Parathyroid adenoma (tissue), 2 donors: ENCODE measurements around the gene HTR1D.

ENCODE experiments used
- H2AFZ ChIP-seq: fragments of 300-600 bp; sonication (generic); one replicate; pipeline ENCODE4 v1.7.0; 2017; ENCODE audit warnings: antibody characterized with exemption, mild to moderate bottlenecking
- H3K27ac ChIP-seq: fragments of 300-600 bp; sonication (generic); one replicate; pipeline ENCODE4 v1.7.0; 2017
- H3K27me3 ChIP-seq: fragments of 300-600 bp; sonication (generic); one replicate; pipeline ENCODE4 v1.7.0; 2017; ENCODE audit warnings: low read length; ENCODE audit not compliant: control insufficient read depth, insufficient read depth
- H3K36me3 ChIP-seq: fragments of 300-600 bp; sonication (generic); one replicate; pipeline ENCODE4 v1.7.0; 2017; ENCODE audit warnings: low read length; ENCODE audit not compliant: control insufficient read depth, insufficient read depth
- H3K4me1 ChIP-seq: fragments of 300-600 bp; sonication (generic); one replicate; pipeline ENCODE4 v1.7.0; 2017; ENCODE audit warnings: control low read depth
- H3K4me2 ChIP-seq: fragments of 300-600 bp; sonication (generic); one replicate; pipeline ENCODE4 v1.7.0; 2017; ENCODE audit warnings: low read length
- H3K4me3 ChIP-seq: fragments of 300-600 bp; sonication (generic); one replicate; pipeline ENCODE4 v1.7.0; 2017; ENCODE audit warnings: low read depth, low read length
- H3K79me2 ChIP-seq: fragments of 300-600 bp; sonication (generic); one replicate; pipeline ENCODE4 v1.7.0; 2017; ENCODE audit warnings: control low read depth
- H3K9ac ChIP-seq: fragments of 300-600 bp; sonication (generic); one replicate; pipeline ENCODE4 v1.7.0; 2017; ENCODE audit warnings: mild to moderate bottlenecking
- H3K9me3 ChIP-seq: fragments of 300-600 bp; sonication (generic); one replicate; pipeline ENCODE4 v1.7.0; 2017; ENCODE audit warnings: low read length; ENCODE audit not compliant: control insufficient read depth
- TF ChIP-seq, protein P1 (sequence below): fragments of 300-600 bp; sonication (generic); IDR thresholded peaks from one replicate; pipeline ENCODE4 v1.7.0; 2017; ENCODE audit warnings: antibody characterized with exemption, mild to moderate bottlenecking
- donor health status: primary hyperparathyroidism.

The HTR1D gene

DNA sequence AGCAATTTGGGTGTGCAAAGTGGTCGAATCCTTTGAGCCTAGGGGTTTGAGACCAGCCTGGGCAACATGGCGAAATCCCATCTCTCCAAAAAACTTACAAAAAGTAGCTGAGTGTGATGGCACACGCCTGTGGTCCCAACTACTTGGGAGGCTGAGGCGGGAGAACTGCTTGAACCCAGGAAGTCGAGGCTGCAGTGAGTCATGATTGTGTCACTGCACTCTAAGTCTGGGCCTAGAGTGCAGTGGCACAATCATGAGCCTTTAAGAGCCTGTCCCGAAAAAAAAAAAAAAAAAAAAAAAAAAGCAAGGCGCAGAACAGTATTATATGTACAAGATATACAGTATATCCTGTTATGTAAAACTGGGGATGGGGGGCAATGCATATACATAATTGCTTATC is 25.1 kb upstream of the HTR1D start:
- TF ChIP-seq, protein P1, sequence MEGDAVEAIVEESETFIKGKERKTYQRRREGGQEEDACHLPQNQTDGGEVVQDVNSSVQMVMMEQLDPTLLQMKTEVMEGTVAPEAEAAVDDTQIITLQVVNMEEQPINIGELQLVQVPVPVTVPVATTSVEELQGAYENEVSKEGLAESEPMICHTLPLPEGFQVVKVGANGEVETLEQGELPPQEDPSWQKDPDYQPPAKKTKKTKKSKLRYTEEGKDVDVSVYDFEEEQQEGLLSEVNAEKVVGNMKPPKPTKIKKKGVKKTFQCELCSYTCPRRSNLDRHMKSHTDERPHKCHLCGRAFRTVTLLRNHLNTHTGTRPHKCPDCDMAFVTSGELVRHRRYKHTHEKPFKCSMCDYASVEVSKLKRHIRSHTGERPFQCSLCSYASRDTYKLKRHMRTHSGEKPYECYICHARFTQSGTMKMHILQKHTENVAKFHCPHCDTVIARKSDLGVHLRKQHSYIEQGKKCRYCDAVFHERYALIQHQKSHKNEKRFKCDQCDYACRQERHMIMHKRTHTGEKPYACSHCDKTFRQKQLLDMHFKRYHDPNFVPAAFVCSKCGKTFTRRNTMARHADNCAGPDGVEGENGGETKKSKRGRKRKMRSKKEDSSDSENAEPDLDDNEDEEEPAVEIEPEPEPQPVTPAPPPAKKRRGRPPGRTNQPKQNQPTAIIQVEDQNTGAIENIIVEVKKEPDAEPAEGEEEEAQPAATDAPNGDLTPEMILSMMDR, result no peak
- Histone ChIP-seq H3K9ac (no peak overlapping the region), H3K36me3 (no peaks in the 10 kb centered on the region), H3K27ac (no peak overlapping the region), H2AFZ (no peak overlapping the region), H3K4me3 (no peak overlapping the region), H3K79me2 (no peaks in the 10 kb centered on the region), H3K4me2 (no peak overlapping the region), H3K4me1 (no peaks in the 10 kb centered on the region), H3K9me3 (no peaks in the 10 kb centered on the region), H3K27me3 (no peaks in the 10 kb centered on the region)

DNA sequence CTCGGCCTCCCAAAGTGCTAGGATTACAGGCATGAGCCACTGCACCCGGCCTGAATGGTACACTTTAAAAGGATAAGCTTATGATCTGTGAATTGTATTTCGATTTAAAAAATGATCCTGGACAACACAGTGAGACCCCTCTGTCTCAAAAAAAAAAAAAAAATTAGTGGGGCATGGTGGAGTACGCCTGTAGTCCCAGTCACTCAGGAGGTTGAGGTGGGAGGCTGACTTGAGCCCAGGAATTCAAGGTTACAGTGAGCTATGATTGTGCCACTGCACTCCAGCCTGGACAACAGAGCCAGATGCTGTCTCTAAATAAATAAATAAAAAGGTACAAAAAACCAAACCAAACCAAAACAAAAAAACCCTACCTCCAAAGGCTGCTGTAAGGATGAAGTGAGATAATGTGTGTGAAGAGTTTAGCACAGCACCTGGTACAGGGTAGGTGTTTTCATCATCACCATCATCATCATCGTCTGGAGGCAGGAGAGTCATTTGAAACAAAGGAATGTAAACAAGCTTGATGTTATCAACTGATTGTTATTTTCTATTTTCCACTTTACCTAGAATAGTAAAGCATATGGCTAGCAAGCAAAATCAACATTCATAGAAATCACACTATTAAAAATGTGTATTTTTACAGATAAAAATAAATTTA is 22.5 kb upstream of the HTR1D start:
- no peak overlapping the region for H2AFZ ChIP-seq
- no peaks in the 10 kb centered on the region for H3K36me3 ChIP-seq
- no peak overlapping the region for H3K4me2 ChIP-seq
- H3K27ac ChIP-seq, result no peak overlapping the region
- no peaks in the 10 kb centered on the region for H3K9me3 ChIP-seq
- TF ChIP-seq, protein P1, result no peak
- no peaks in the 10 kb centered on the region for H3K4me1 ChIP-seq
- H3K27me3 ChIP-seq, result no peaks in the 10 kb centered on the region
- H3K4me3 ChIP-seq, result no peak overlapping the region
- H3K79me2 ChIP-seq, result no peaks in the 10 kb centered on the region
- no peak overlapping the region for H3K9ac ChIP-seq

DNA sequence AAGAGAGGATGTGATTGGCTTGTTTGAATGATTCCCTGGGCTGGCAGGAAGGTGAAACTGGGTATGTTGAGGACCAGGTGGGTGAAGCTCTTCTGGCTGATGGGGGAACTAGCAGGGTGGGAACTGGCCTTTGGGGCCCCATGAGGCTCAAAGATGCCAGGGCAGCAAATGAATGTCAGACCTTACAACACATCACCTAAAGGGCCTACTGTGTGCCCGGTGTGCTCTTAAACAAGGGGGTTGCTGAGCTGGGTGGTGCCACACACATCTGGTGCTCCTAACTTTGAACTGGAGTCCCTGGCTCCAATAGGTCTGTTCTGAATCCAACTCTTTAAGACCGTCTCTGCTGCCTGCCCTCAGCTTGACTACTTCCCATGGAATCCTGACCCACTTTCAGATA is 21.3 kb upstream of the HTR1D start:
- no peaks in the 10 kb centered on the region for H3K36me3 ChIP-seq
- TF ChIP-seq, protein P1, result no peak
- no peak overlapping the region for H2AFZ ChIP-seq
- H3K79me2 ChIP-seq, result no peaks in the 10 kb centered on the region
- no peaks in the 10 kb centered on the region for H3K4me1 ChIP-seq
- no peaks in the 10 kb centered on the region for H3K9me3 ChIP-seq
- no peak overlapping the region for H3K27ac ChIP-seq
- H3K4me3 ChIP-seq, result no peak overlapping the region
- no peak overlapping the region for H3K9ac ChIP-seq
- no peaks in the 10 kb centered on the region for H3K27me3 ChIP-seq
- no peak overlapping the region for H3K4me2 ChIP-seq

DNA sequence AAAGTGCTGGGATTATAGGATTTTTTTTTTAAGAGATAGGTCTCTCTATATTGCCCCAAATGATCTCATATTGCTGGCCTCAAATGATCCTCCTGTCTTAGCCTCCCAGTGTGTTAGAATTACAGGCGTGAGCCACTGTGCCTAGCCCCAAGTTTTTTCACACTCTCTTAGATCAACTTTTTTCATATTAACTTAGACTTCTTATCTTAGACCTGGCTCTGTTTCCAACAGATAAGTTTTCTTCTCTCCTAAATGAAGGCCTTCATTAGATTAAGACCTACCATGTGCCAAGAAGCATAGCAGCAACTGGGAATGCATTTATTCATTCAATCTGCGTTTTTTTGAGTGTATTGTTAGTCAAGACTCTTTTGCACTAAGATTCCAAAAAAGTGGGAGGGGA is 20.2 kb upstream of the HTR1D start:
- Histone ChIP-seq H3K9me3 (no peaks in the 10 kb centered on the region), H3K27ac (no peak overlapping the region), H3K27me3 (no peaks in the 10 kb centered on the region), H3K4me1 (no peaks in the 10 kb centered on the region), H3K4me3 (no peak overlapping the region), H2AFZ (no peak overlapping the region), H3K9ac (no peak overlapping the region), H3K4me2 (no peak overlapping the region), H3K79me2 (no peaks in the 10 kb centered on the region), H3K36me3 (no peaks in the 10 kb centered on the region)
- TF ChIP-seq, protein P1, result no peak

DNA sequence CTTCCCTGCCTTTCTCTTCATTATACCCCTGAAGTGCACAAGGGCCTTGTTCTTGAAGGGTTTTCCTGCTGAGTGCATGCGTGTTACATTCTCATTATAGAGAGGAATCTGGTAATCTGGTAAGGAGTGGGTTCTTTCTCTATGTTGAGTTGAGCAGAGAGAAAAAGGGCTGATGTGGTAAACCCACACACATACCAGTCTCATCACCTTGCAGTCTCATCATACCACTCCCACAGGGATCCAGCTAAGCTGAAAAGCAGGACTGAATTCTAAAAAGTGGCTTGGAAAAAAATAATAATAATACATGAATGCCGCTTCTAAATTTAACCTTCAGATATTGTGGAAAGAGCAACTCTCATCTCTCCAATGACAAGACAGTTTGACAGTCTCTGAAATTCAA is 10.5 kb upstream of the HTR1D start:
- Histone ChIP-seq H3K27ac (no peak overlapping the region), H3K27me3 (no peaks in the 10 kb centered on the region), H3K9ac (no peak overlapping the region), H3K4me3 (no peak overlapping the region), H3K79me2 (no peaks in the 10 kb centered on the region), H3K4me2 (no peak overlapping the region), H2AFZ (no peak overlapping the region), H3K36me3 (no peaks in the 10 kb centered on the region), H3K4me1 (no peaks in the 10 kb centered on the region), H3K9me3 (no peaks in the 10 kb centered on the region)
- TF ChIP-seq, protein P1, result no peak
